Measurements from ENCODE around the gene REPS1.

DNA sequence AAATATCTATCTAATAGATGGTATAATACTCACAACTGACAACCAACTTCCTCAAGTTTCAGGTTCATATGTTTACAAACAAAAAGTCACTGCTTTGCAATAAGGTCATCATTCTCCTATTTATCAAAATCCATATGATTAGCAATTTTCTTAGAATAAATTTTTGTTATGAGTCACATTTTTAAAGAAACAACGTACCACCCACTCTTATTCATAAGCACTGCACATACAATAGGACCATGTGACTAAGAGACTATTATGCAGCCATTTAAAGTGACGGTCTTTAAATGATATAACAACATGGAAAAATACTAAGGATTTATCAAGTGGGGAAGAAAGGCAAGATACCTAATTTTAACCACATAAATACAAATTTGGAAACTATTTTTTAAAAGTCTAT, 40.0 kb downstream of the REPS1 start:
- TF ChIP-seq GATA3 (IDR thresholded peaks at IDR 0.05; ENCODE audit: low read depth, low read length) (no peak), GATA2 (IDR thresholded peaks at IDR 0.05; ENCODE audit: low read depth, low read length) (no peak)

Measured in SH-SY5Y (cell line).